PC-9 (cell line): ENCODE measurements around the gene NEK7. TPM values are rescaled to one million over a fixed set of nuclear protein-coding genes. Genes with fewer than 3 reads are reported as not detected.

Experiments used
- BruUV-seq: library from RNA; stranded (reverse); fragments of 400-500 nt; replicated peaks from 2 replicates; lab custom pipeline; 2021; lab: Mats Ljungman, UMichigan
- CTCF ChIA-PET: fragments of 300-600 bp; sonication (Branson Sonifier 250); formaldehyde crosslinking; loops from one replicate; lab custom pipeline; 2022; ENCODE audit warnings: antibody characterized with exemption; lab: Charles Lee
- POLR2A ChIA-PET: fragments of 300-600 bp; sonication (Branson Sonifier 250); formaldehyde crosslinking; loops from one replicate; lab custom pipeline; 2022; ENCODE audit warnings: antibody characterized with exemption; ENCODE audit not compliant: unreplicated experiment; lab: Charles Lee
- DNase-seq, 2 experiments: peaks; one replicate each; pipeline versions ENCODE4 v3.0.0 to v3.0.0-alpha.2; 2015 to 2022; ENCODE audit warnings: mixed read lengths in 1 of 2
- H2AFZ ChIP-seq: fragments of 200-600 bp; sonication (generic); 2 replicates; pipeline ENCODE4 v1.8.1; 2017; ENCODE audit warnings: antibody characterized with exemption
- H3F3A ChIP-seq: fragments of 200-600 bp; sonication (generic); 2 replicates; pipeline ENCODE4 v1.8.1; 2017; ENCODE audit warnings: antibody characterized with exemption, mild to moderate bottlenecking, low read depth; ENCODE audit not compliant: insufficient read depth
- H3K27ac ChIP-seq: fragments of 200-600 bp; sonication (generic); 2 replicates; pipeline ENCODE4 v1.6.1; 2016; ENCODE audit warnings: mixed run types
- H3K27me3 ChIP-seq: fragments of 200-600 bp; sonication (generic); 2 replicates; pipeline ENCODE4 v1.6.1; 2016; ENCODE audit warnings: low read depth, mixed run types; ENCODE audit not compliant: insufficient read depth
- H3K36me3 ChIP-seq: fragments of 200-600 bp; sonication (generic); 2 replicates; pipeline ENCODE4 v1.6.1; 2016; ENCODE audit warnings: low read depth, mixed run types
- H3K4me1 ChIP-seq: fragments of 200-600 bp; sonication (generic); replicated peaks from 2 replicates; pipeline ENCODE4 v1.6.1; 2016; ENCODE audit warnings: mixed run types; ENCODE audit not compliant: insufficient read depth
- H3K4me2 ChIP-seq: fragments of 200-600 bp; sonication (generic); 2 replicates; pipeline ENCODE4 v1.6.1; 2017; ENCODE audit warnings: mixed run types
- H3K4me3 ChIP-seq: fragments of 200-600 bp; sonication (generic); 2 replicates; pipeline ENCODE4 v1.6.1; 2016; ENCODE audit warnings: mixed run types
- H3K79me2 ChIP-seq: fragments of 200-600 bp; sonication (generic); 2 replicates; pipeline ENCODE4 v1.6.1; 2017; ENCODE audit warnings: low read depth, mixed run types
- H3K9me2 ChIP-seq: fragments of 200-600 bp; sonication (generic); 2 replicates; pipeline ENCODE4 v1.8.1; 2017; ENCODE audit warnings: mild to moderate bottlenecking; ENCODE audit not compliant: insufficient read depth
- H3K9me3 ChIP-seq: fragments of 200-600 bp; sonication (generic); 2 replicates; pipeline ENCODE4 v1.8.1; 2016; ENCODE audit warnings: low read depth; ENCODE audit not compliant: insufficient read depth
- H4K20me1 ChIP-seq: fragments of 200-600 bp; sonication (generic); 2 replicates; pipeline ENCODE4 v1.8.1; 2017; ENCODE audit not compliant: insufficient read depth
- CTCF ChIP-seq: fragments of 200-600 bp; sonication (generic); conservative IDR thresholded peaks from 2 replicates; pipeline ENCODE4 v1.6.1; 2017; ENCODE audit warnings: mixed run types, antibody characterized with exemption, mild to moderate bottlenecking, moderate library complexity
- EZH2 ChIP-seq: fragments of 200-600 bp; sonication (generic); IDR thresholded peaks from 2 replicates; pipeline ENCODE4 v1.8.0; 2017; ENCODE audit warnings: antibody characterized with exemption, low read depth
- intact Hi-C: fragments of 100-400 bp; cut with micrococcal nuclease; formaldehyde crosslinking; loops from one replicate; pipeline ENCODE4 v1.10.0; 2022; ENCODE audit not compliant: unreplicated experiment
- total RNA-seq: library from RNA; stranded (reverse); gene quantifications from 2 replicates; pipeline ENCODE4 v1.2.3, GENCODE V29; 2021

The NEK7 gene
- total RNA-seq, 1 experiment from 2014 or later: 67.4 TPM

- Histone ChIP-seq H3K27ac (no peak overlapping the region), H4K20me1 (no peaks in the 10 kb centered on the region), H3F3A (no peaks in the 10 kb centered on the region), H3K4me3 (no peak overlapping the region), H3K4me1 (peaks cover 15% of the 10 kb centered on the region), H3K36me3 (no peaks in the 10 kb centered on the region), H3K27me3 (no peaks in the 10 kb centered on the region), H3K9me2 (no peaks in the 10 kb centered on the region), H2AFZ (no peak overlapping the region), H3K79me2 (no peaks in the 10 kb centered on the region), H3K4me2 (no peak overlapping the region), H3K9me3 (0 out of 2 replicates have a peak, but pooled peaks cover 12% of the 10 kb centered on the region)
- CTCF ChIA-PET: no interaction called here
- BruUV-seq: no TSS peak
- TF ChIP-seq CTCF: no peak
- TF ChIP-seq EZH2: no peak
- DNase-seq: no peak
- POLR2A ChIA-PET: no interaction called here
- intact Hi-C loops: no loop called here
These were observed 22.5 kb upstream of the NEK7 start for GRCh38 chr1:198134252-198134651.

- Histone ChIP-seq H3K9me2 (no peaks in the 10 kb centered on the region), H3K4me2 (peak overlapping the region; percentile 15; the same call in 1 of the 2 replicates), H3K27ac (no peak overlapping the region), H3K36me3 (no peaks in the 10 kb centered on the region), H3K27me3 (no peaks in the 10 kb centered on the region), H3K4me1 (peaks cover 15% of the 10 kb centered on the region), H3F3A (no peaks in the 10 kb centered on the region), H2AFZ (peak overlapping the region; percentile 55; the same call in 1 of the 2 replicates), H4K20me1 (no peaks in the 10 kb centered on the region), H3K9me3 (0 out of 2 replicates have a peak, but pooled peaks cover 12% of the 10 kb centered on the region), H3K4me3 (no peak overlapping the region), H3K79me2 (no peaks in the 10 kb centered on the region)
- CTCF ChIA-PET: interaction anchor here (0.6 to 0.8 kb wide), 2 partner anchors 9 to 537 kb away, joined by 3 read pairs; no protein-coding TSS in a partner anchor
- intact Hi-C loops: loop anchor here (5.0 kb wide), 1 partner anchor 48 kb away; no protein-coding TSS in a partner anchor
- no TSS peak for BruUV-seq
- DNase-seq: peak; percentile 43 to 77
- POLR2A ChIA-PET: interaction anchor here (0.5 to 0.6 kb wide), 2 partner anchors 19 to 26 kb away, joined by 4 to 5 read pairs; no protein-coding TSS in a partner anchor
- no peak for TF ChIP-seq CTCF
- no peak for TF ChIP-seq EZH2
These were observed 21.4 kb upstream of the NEK7 start for GRCh38 chr1:198135366-198135765.

- BruUV-seq: no TSS peak
- no peaks in the 10 kb centered on the region for H3K9me3 ChIP-seq
- no peaks in the 10 kb centered on the region for H3K79me2 ChIP-seq
- intact Hi-C loops: no loop called here
- no peaks in the 10 kb centered on the region for H3K4me1 ChIP-seq
- no peaks in the 10 kb centered on the region for H4K20me1 ChIP-seq
- H3F3A ChIP-seq: no peaks in the 10 kb centered on the region
- H3K4me3 ChIP-seq: no peak overlapping the region
- H2AFZ ChIP-seq: no peak overlapping the region
- POLR2A ChIA-PET: interaction anchor here (0.8 kb wide), 1 partner anchor 22 kb away, joined by 4 read pairs; no protein-coding TSS in a partner anchor
- no peak overlapping the region for H3K27ac ChIP-seq
- TF ChIP-seq EZH2 (no peak), CTCF (no peak)
- DNase-seq: no peak
- no peak overlapping the region for H3K4me2 ChIP-seq
- H3K27me3 ChIP-seq: no peaks in the 10 kb centered on the region
- no peaks in the 10 kb centered on the region; the same call in 1 of the 2 replicates for H3K9me2 ChIP-seq
- H3K36me3 ChIP-seq: no peaks in the 10 kb centered on the region
- CTCF ChIA-PET: no interaction called here
These were observed 15.0 kb upstream of the NEK7 start for GRCh38 chr1:198141668-198142351.
